Measurements from ENCODE around the gene HSH2D. TPM values are rescaled to one million over a fixed set of nuclear protein-coding genes. Genes with fewer than 3 reads are reported as not detected.
A peak's percentile ranks its signal among the peaks of the same experiment; 100 is the strongest.

Gene HSH2D
- total RNA-seq, 2 donors from 2014 or later: 18.8 to 24.3 TPM

GRCh38 chr19:16117594-16118033 is 25.9 kb upstream of the HSH2D start:
- intact Hi-C loops (cut with DNase I, micrococcal nuclease): loop anchor here (10.0 kb wide), 2 partner anchors 63 to 73 kb away; no protein-coding TSS in a partner anchor
- no peak for DNase-seq
- no peak for ATAC-seq

- ATAC-seq (no peak), DNase-seq (peak; percentile 61 to 65)
- intact Hi-C loops (cut with DNase I, micrococcal nuclease): loop anchor here (10.0 kb wide), 2 partner anchors 64 to 74 kb away; no protein-coding TSS in a partner anchor
These were observed 24.9 kb upstream of the HSH2D start for GRCh38 chr19:16118489-16119033.

- peak; percentile 80 for ATAC-seq
- peak in 1 of 2 donors; percentile 53 for DNase-seq
- intact Hi-C loops (cut with DNase I, micrococcal nuclease): loop anchor here (10.0 kb wide), 2 partner anchors 64 to 74 kb away; no protein-coding TSS in a partner anchor
These were observed 24.2 kb upstream of the HSH2D start for GRCh38 chr19:16119075-16119857.

- intact Hi-C loops (cut with DNase I, micrococcal nuclease): no loop called here
- DNase-seq (no peak), ATAC-seq (no peak)
These were observed 22.3 kb upstream of the HSH2D start for GRCh38 chr19:16121141-16121540.

- intact Hi-C loops (cut with DNase I, micrococcal nuclease): no loop called here
- DNase-seq (no peak), ATAC-seq (no peak)
These were observed 21.5 kb upstream of the HSH2D start for GRCh38 chr19:16121967-16122366.

GRCh38 chr19:16124953-16125352 is 18.5 kb upstream of the HSH2D start:
- no peak for ATAC-seq
- intact Hi-C loops (cut with DNase I, micrococcal nuclease): no loop called here
- DNase-seq: no peak

GRCh38 chr19:16125737-16126495 is 17.6 kb upstream of the HSH2D start:
- ATAC-seq (peak; percentile 94), DNase-seq (no peak)
- intact Hi-C loops (cut with DNase I, micrococcal nuclease): no loop called here

GRCh38 chr19:16127080-16127479 is 16.4 kb upstream of the HSH2D start:
- no peak for DNase-seq
- ATAC-seq: no peak
- intact Hi-C loops (cut with DNase I, micrococcal nuclease): no loop called here

GRCh38 chr19:16127776-16128371 is 15.6 kb upstream of the HSH2D start:
- intact Hi-C loops (cut with DNase I, micrococcal nuclease): no loop called here
- ATAC-seq (no peak), DNase-seq (no peak)

GRCh38 chr19:16131648-16132047 is 11.8 kb upstream of the HSH2D start:
- no peak for DNase-seq
- intact Hi-C loops (cut with DNase I, micrococcal nuclease): no loop called here
- no peak for ATAC-seq

GRCh38 chr19:16133818-16134217 is 9.7 kb upstream of the HSH2D start:
- intact Hi-C loops (cut with DNase I, micrococcal nuclease): no loop called here
- DNase-seq (no peak), ATAC-seq (peak; percentile 12)

GRCh38 chr19:16134510-16134909 is 9.0 kb upstream of the HSH2D start:
- intact Hi-C loops (cut with DNase I, micrococcal nuclease): no loop called here
- DNase-seq (no peak), ATAC-seq (peak; percentile 15)

- DNase-seq: no peak
- peak; percentile 18 for ATAC-seq
- intact Hi-C loops (cut with DNase I, micrococcal nuclease): no loop called here
These were observed 7.9 kb upstream of the HSH2D start for GRCh38 chr19:16135430-16136127.

GRCh38 chr19:16136185-16136999 is 7.1 kb upstream of the HSH2D start:
- intact Hi-C loops (cut with DNase I, micrococcal nuclease): no loop called here
- peak; percentile 62 for ATAC-seq
- no peak for DNase-seq

GRCh38 chr19:16139752-16140151 is 3.7 kb upstream of the HSH2D start:
- no peak for ATAC-seq
- peak in 1 of 2 donors; percentile 50 for DNase-seq
- intact Hi-C loops (cut with DNase I, micrococcal nuclease): no loop called here

GRCh38 chr19:16141043-16141442 is 2.4 kb upstream of the HSH2D start:
- intact Hi-C loops (cut with DNase I, micrococcal nuclease): no loop called here
- ATAC-seq (no peak), DNase-seq (peak in 1 of 2 donors; percentile 47)

- intact Hi-C loops (cut with DNase I, micrococcal nuclease): no loop called here
- ATAC-seq (no peak), DNase-seq (no peak)
These were observed 1.4 kb upstream of the HSH2D start for GRCh38 chr19:16142032-16142580.

GRCh38 chr19:16144216-16144581 is 714 bp downstream of the HSH2D start:
- intact Hi-C loops (cut with DNase I, micrococcal nuclease): no loop called here
- ATAC-seq (peak; percentile 21), DNase-seq (no peak)

All from left colon (tissue), 2 donors.